Activated gamma-delta T cell treated with Interleukin-2 at 50 U/mL for 16 hours (primary cell): ENCODE results near the gene TCF7L2.

Experiments used
- DNase-seq: peaks from one replicate; pipeline ENCODE4 v3.0.0-alpha.2; 2020

The TCF7L2 gene

DNA sequence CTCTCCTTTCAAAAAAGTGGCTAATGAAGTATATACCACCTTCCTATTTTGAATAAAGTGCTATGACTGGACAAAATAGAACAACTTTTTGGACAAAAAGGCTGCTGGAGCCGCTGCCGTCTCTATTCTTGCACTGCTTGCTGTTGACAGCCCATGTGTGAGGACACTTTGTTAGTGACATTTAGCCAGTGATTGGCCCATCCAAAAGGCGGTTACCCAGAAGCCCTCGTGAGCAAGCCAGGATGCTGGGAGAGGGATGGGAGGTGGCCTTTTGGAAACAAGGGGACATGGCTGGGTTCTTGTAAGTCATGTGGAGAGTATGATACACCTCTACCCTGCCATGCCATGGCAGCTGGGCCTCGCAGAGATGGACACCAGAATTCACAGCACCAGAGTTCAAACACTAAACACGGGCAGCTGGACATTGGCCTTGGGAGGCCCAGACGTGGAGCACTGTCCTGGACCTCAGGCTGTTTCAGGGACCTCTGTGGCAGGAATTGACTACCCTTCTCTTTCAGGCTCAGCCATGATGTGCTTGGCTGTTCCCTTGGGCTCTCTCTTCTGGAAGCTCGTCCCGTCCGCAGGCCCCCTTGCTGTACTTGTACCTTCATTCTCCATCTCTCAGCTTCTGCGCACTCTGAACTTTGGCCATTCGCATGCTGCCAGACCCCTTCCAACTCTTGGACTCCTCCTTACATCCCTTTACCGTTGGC lies 118.3 kb downstream of the TCF7L2 start:
- DNase-seq, result no peak

DNA sequence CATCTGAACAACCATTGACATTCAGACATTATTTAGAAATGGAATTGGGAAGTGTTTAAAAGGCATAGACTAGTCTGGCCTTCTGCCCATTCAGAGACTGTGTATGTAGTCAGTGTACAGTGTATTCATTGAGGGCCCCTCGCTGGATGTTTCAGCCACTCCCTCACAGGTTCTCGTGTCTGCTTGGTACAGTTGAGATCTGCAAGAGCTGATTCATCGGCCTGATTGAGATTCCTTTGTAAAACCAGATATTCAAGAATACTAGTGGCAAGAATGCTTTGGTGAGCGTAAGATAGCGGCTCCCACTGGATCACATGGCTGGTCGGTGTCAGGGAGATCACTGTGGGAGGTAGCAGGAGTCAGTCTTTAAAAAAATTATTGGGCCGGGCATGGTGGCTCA lies 119.5 kb downstream of the TCF7L2 start:
- no peak for DNase-seq

DNA sequence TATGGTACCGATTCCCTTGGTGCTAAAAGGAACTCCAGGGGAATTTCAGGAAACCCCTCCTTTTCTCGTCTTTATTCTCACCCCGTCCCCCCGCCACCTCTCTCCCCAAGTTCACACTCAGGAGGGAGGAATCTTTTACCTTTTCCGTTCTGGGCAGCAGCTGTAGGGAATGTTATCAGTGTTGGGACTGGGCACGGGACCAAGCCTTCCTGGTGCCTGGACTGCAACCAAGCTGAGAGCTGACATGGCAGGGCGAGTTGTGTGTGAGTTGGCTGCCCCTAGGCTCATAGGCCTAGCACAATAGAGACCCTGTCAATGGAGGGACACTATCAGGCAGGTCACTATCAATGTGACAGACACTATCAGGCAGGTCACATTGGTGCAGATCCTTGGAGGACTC lies 121.4 kb downstream of the TCF7L2 start:
- no peak for DNase-seq

DNA sequence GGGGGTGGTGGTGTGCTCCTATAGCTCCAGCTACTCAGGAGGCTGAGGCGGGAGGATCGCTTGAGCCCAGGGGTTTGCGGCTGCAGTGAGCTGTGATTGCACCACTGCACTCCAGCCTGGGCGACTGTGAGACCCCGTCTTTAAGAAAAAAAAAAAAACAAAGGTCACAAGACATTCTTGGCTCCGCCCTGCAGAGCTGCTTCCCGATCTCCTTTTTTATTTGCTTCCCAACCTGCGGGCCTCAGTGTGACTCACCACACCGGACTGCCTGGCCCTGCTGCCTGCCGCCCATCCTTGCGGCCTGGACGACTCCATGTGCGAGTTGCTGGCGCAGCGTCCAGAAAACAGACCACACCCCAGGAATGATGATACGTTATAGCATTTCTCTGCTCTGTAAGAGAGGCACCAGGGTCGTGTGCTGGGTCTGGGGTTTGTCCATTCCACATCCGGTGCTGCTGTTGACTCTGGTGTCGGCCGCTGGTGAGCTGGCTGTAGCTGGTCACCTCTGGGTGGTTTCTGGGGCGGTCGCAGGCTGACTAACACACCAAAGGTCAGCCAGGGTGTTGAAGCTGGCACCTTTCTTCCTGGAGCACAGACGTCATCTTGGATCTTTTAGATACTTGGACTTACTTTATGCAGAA lies 123.6 kb downstream of the TCF7L2 start:
- no peak for DNase-seq

DNA sequence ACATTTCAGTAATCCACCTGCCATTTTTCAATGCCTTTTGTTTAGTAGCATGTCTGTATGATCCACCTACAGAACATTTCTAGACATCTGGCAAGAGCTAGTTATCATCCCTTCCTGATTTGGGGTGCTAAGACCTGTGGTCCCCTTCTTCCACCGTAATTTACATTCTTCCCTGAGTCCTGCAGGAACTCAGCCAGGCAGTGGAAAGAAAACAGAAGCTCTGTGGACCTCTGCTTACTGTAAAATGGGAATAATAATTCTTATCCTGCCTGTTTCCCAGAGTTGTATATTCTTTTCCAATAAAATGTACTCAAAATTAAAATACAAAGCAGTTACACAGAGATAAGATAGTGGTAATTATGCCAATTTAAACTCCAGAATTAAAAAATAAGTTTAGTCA lies 126.9 kb downstream of the TCF7L2 start:
- no peak for DNase-seq

DNA sequence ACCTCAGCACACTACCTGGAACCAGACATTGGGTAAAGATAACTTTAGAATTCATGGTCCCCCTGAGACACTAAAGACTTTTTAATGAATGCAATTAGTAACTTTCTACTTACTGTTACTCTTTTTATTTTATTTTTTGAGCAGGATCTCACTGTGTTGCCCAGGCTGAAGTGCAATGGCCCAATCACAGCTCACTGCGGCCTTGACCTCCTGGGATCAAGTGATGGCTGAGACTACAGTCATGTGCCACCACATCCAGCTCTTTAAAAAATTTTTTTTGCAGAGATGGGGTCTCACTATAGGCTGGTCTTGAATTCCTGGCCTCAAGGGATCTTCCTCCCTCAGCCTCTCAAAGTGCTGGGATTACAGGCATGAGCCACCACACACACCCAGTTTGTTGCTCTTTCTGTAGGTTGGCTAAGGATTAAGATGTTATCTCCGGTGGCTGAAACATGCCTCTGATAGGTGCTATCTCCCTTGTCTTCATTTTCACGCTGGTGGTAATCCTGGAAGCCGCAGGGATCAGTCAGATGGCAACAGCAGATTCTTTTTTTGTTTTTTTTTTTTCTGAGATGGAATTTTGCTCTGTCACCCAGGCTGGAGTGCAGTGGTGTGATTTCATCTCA lies 128.3 kb downstream of the TCF7L2 start:
- DNase-seq, result no peak

DNA sequence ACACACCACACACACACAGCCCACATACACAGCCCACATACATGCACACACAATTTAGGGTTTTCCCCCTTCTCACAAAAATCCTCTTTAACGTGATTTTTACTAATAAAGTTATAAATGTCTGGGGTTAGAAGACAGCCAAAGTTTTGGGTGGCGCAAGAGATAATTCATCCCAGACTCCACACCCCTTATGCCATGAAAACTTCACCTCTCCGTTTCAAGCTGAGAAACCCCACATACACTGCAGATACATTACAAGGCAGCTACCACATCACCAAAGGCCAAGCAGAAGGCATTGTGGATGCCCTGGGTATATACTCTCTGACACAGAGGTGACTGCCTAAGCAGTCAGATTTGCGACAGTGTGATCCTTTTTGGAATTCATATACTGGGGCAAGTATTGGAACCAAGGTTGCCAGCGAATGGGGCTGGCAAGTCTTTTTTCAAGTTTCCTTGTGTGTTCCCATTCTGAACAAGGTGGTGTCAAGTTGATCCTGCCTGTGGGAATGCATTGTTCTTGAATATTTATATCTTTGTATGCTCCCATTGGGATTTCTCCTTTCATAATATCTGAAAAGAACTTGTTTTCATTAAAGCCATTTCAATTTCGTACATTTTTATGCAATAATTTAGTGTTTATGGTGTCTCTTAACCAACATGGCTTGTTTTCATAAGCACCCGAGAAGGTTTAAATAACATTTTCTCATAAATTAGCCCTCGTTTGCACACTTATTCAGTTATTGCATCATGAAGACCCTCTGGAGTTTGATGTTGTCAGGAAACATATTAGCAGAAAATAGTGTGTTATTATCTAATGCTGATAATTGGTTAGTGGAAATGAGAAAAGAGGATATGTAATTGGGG lies 130.2 kb downstream of the TCF7L2 start:
- no peak for DNase-seq

DNA sequence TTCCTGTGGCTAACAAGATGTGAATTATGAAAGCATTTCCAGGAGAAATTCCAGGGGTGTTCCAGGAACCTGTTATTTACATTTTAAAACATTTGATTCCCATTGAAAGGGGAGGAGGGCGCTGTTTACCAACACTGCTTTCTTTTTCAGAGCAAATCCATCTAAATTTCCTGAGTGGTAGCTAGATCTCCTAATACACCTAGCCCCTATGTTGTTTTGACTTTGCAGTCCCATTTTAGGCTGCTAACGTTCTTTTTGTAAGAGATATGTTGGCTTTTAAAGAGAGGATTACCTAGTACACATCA lies 130.8 kb downstream of the TCF7L2 start:
- DNase-seq, result no peak

DNA sequence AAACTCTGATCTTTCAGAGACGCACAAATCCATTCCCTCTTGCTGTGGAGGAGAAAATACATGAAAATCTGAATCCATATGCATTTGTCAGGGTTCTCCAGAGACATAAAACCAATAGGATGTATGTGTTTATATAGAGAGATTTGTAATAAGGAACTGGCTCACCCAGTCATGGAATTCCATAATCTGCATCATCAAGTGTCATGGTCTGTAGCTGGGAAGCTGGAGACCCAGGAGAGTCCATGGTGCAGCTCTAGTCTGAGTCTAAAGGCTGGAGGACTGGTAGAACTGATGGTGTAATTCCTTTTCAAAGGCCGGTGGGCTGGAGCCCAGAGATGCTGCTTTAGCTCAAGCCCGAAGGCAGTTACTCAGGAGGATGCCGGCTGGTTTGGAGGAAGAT lies 134.0 kb downstream of the TCF7L2 start:
- DNase-seq, result no peak

DNA sequence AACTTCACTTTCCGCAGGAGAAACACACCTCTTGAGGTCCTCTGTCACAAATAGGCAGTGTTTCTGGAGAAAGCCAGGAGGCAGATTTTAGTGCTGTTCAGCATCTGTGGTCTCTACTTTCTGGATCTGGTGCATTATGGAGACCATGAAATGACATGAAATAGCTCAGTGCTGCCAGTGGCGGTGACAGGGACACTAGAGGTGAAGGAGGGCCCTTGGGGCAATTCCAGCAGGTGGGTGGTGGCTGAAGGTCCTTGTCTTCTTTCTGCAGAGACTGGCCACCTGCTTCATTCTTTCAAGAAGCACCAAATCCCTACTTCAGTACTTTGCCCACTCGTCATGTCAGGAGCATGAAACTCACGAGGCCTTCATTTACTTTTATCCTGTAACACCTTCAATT lies 135.7 kb downstream of the TCF7L2 start:
- DNase-seq, result no peak

DNA sequence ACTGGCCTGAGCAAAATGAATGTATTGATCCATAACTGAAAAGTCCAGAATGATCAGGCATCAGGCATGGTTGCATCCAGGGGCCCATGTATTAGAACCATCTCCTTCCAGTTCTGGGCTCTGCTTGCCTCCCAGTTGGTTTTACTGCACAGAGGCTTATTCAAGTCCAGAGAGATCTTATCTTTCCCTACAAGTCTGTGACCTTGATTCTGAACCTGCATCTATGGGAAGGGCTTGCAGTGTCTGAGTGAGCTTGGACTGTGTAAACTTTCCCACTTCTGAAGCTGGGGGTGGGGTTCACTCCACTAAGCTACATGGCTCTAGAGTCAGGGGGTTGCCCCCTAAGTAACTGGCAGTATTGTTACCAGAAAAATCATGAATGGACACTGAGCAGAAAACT lies 136.2 kb downstream of the TCF7L2 start:
- DNase-seq, result no peak

DNA sequence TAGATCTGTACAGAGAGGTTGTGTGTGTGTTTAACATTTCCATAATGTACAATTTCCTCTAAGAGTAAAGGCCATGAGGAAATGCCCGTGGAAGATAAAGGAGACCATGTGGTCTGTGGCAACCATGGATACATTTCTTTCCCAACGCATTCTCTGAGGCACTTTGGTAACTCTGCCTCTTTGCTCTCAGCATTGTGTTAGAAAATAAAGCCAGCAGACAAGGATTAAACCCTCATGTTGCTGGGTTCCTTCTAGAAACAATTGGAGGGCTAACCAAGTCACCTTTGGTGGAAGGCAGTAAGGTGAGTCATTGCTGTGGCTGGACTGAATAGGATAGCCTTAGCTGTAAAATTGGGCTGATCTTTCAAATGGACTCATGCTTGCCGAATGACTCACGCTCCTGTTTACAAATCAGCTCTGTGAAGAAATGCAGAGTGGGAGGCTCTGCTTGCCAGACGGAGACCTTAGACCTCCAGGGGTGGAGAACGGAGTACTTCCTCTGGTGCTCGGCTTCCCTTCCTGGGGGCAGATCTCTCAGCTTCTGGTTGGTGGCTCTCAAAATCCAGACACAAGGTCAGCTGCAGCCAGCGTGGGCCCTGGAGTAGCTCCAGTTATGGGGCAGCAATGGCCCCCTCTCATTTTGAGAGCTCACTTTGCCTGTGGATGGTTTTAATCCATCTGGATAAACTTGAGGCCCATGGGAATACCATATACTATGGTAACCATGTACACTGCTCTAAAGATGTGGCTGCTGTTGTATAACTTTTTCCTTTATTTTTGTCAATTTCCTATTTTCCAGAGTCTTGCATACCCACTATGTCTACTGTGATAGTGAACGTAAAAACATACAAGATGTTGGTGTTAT lies 137.3 kb downstream of the TCF7L2 start:
- DNase-seq, result no peak

DNA sequence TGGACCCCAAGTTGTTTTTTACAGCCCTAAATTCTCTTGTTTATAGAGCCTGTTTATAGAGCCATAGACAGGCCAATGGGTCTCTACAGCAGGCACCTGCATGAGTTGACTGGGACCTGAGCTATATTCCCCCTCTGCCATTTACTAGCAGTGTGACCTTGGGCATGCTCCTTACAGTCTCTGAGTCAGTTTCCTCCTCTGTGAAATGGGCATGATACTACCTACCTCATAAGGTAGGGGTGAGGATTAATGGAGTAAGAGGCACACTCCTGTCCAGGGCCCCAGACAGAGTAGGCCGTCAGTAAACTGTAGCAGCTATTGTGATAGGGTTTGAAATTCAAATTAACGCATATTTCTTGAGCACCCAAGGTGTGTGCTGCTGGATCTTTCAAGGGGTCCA lies 138.1 kb downstream of the TCF7L2 start:
- no peak for DNase-seq

DNA sequence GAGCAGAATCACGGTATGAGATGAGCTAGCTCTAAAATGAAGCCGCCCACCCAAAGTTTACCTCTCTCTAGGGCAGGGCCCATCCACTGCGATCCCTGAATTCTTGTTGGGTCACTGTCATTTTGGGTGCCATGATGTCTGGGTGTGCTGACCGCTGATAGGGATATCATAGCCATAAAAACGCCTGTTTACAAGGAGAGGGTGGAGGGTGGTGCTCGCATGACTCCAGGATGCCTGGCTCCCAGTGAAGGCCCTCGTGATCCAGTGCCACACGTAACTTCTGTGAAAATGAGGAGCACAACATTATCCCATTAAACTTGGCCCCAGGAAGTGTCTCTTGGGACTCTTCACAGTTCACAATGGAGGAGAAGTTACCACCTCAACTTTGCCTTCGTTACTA lies 139.5 kb downstream of the TCF7L2 start:
- DNase-seq, result no peak

DNA sequence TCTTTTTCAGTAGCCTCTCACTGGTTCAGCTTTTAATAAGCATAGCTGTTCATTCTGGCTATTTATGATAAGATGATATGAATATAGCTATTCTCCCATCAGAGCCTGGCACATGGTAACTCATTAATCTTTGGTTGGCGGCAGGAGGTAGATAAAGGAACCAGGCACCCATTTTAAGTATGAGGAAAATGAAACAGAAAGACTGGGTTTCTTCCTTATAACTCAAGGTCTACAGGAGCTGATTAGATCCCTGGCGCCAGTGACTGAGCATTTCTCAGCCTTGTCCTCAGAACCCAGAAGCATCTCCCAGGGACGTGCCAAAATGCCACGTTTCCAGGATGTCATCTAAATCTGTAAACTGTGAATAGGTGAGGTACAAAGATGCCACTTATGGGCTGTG lies 141.9 kb downstream of the TCF7L2 start:
- DNase-seq, result no peak

DNA sequence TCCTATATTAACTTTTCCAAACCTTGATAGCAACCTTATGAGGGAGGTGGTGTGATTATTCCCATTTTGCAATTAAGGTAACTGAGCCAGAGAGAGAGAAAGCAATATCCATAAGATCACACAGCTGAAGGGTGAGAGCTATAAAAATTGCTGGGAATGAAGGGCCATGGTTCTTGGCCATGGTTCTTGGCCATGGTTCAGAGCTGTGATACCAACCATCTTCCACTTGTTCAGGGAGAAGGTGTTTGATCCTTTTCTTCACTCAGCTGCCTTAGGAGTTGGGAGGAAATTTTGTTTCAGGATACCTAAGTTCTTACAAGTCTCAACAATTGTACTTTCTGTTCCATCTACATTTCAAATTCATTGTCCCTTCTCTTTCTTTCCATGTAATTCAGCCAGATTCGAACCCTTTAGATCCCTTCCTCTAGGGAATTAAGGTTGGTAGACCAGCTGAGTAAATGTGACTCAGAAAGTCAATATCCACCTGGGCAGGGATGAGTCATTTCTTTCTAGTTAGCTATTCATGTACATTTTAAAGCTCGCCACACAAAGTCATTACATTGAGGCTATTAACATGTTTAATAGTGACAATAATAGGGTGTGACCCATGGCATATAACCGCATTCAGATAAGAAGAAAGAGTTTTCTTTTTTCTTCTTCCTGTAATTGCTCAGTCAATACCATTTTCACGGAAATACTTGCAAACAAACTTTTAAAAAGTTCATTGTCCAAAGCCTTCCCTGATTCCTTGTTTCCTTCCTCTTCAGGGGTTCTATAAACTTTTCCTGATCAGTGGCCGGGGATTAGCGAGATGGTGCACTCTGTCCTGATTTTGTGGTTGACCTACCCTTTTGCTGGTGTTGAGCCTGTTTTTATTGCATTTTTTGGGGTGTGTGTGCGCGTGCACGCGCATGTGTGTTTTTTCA lies 143.4 kb downstream of the TCF7L2 start:
- DNase-seq, result no peak

DNA sequence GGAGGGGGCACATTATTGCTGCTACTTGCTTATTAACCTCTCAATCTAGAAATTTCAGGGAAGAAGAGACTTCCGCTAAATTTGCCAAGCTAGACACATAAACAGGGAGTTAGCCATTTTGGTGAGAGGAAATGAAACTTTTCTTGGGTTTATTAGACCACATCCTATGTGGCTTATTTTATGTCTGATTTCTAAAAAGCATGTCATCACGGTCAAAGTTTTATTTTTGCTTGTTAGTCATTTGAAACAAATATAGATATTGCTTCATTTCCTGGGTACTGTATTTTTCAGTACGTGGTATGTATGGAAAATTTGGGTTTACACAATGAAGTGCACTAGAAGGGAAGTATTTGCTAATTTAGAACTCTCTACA lies 144.1 kb downstream of the TCF7L2 start:
- no peak for DNase-seq

DNA sequence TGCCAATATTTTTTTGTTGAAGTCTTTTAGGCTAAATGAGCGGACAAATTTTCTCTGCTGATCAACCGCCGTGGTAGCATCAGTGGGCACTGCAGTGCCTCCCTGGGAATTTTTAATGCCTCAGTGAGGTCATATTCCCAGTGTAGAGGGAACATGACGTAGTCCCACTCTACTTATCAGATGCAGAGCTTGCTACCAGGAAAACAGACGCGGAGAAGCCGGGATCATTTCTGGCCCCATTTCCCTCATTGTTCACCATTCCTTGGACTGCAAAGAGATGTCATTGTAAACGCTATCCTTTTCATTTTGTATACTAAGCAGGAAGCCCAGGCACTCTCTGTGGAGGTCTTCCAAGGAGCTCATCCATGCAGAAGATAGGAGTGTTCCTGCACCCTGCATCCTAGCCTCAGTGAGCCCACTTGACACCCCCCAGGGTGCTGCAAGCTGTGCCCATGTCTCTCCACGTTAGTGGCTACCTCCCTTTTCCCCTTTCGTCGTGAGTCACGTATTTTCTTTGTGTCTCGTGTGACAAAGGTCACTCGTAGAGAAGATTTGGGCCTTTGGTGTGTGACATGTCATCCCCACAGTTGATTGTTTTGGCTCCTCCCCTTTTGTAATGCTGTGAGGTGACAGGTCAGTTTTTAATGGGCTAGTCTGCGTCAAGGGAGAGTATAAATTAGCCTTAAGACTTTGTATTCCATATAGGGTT lies 145.5 kb downstream of the TCF7L2 start:
- no peak for DNase-seq

DNA sequence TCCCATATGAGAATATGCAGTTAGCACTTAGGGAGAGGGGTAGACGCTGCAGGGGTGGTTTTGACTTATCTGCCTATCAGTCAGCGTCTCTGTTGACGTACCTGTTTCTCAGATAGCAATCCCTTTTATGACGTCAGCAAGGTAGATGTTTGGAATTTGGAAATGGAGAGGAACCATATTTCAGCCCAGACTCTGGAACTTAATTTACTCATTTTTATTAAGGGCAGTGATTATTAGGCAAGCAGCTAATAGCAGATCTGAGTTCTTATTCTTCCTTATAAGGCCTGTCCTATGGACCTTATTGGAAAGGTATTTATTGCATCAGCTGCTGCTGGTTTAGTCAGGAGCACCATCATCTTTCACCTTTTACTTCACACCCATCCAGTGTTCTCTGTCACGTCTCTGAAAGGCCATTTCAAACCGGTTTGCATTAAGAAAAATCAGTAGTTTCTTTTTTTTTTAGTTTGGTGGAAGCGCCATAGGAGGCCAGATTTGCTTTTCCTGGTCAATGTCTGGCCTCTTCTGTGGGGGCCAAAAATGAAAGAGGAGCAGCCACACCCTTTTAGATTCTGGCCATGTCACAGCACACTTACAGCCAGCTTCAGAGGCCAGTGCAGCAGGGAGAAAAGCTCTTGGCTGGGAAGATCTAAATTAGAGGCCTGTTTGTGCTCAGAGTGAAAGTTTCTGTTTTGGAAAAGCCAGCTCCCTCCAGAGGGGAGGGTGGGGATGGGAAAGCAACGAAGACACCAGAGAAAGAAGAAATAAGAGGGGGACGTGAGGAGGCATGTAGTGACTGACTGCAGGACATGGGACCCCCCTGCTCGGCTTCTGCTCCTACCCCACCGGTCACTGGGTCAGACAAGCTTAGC lies 146.3 kb downstream of the TCF7L2 start:
- no peak for DNase-seq

DNA sequence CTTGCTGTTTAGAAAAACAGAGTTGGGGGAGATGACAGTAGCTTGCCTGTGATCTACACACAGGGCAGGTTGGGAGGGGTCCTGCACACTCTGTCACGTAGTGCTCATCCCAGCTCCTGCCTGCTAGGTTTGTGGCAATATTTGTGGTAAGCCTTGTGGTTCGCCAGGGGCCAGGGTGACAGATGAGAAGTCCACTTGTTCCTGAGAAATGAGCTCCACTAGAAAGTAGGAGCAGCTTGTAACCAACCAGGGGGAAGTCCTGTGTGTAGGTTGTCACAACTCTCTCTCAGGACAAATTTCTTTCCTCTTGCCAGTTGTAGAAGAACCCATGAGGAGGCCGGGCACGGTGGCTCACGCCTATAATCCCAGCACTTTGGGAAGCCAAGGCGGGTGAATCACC lies 147.0 kb downstream of the TCF7L2 start:
- DNase-seq, result no peak
